MM.1S (cell line): ENCODE results near the gene LRPAP1.

ENCODE experiments used
- DNase-seq: peaks from one replicate; pipeline ENCODE4 v3.0.0-alpha.2; 2015
- H2AFZ ChIP-seq: fragments of 300-600 bp; sonication (generic); 2 replicates; pipeline ENCODE4 v1.6.0; 2016; ENCODE audit warnings: antibody characterized with exemption, low read length
- H3F3A ChIP-seq: fragments of 300-600 bp; sonication (generic); 2 replicates; pipeline ENCODE4 v1.6.1; 2016; ENCODE audit warnings: mild to moderate bottlenecking, antibody characterized with exemption, low read length, moderate library complexity, mixed read lengths; ENCODE audit not compliant: insufficient read depth
- H3K27ac ChIP-seq: fragments of 300-600 bp; sonication (generic); 2 replicates; pipeline ENCODE4 v1.5.1; 2016; ENCODE audit warnings: mild to moderate bottlenecking, low read length
- H3K27me3 ChIP-seq: fragments of 300-600 bp; sonication (generic); replicated peaks from 2 replicates; pipeline ENCODE4 v1.6.0; 2016; ENCODE audit warnings: low read length; ENCODE audit not compliant: insufficient read depth
- H3K36me3 ChIP-seq: fragments of 300-600 bp; sonication (generic); replicated peaks from 2 replicates; pipeline ENCODE4 v1.6.1; 2016; ENCODE audit warnings: mild to moderate bottlenecking, low read length, mixed read lengths; ENCODE audit not compliant: insufficient read depth
- H3K4me1 ChIP-seq: fragments of 300-600 bp; sonication (generic); 2 replicates; pipeline ENCODE4 v1.6.1; 2016; ENCODE audit warnings: low read length, mixed read lengths
- H3K4me2 ChIP-seq: fragments of 300-600 bp; sonication (generic); 2 replicates; pipeline ENCODE4 v1.6.0; 2016; ENCODE audit warnings: low read depth, low read length
- H3K4me3 ChIP-seq: fragments of 300-600 bp; sonication (generic); 2 replicates; pipeline ENCODE4 v1.5.1; 2016; ENCODE audit warnings: low read length, mixed read lengths
- H3K79me2 ChIP-seq: fragments of 300-600 bp; sonication (generic); 2 replicates; pipeline ENCODE4 v1.6.1; 2016; ENCODE audit warnings: mixed run types, low read length, mixed read lengths
- H3K9ac ChIP-seq: fragments of 300-600 bp; sonication (generic); 2 replicates; pipeline ENCODE4 v1.6.1; 2016; ENCODE audit warnings: low read length, mixed read lengths
- H3K9me2 ChIP-seq: fragments of 300-600 bp; sonication (generic); replicated peaks from 2 replicates; pipeline ENCODE4 v1.6.1; 2016; ENCODE audit warnings: mild to moderate bottlenecking, low read length, mixed read lengths; ENCODE audit not compliant: insufficient read depth
- H3K9me3 ChIP-seq: fragments of 300-600 bp; sonication (generic); replicated peaks from 2 replicates; pipeline ENCODE4 v1.6.1; 2016; ENCODE audit warnings: mild to moderate bottlenecking, low read length, mixed read lengths; ENCODE audit not compliant: insufficient read depth
- H4K20me1 ChIP-seq: fragments of 300-600 bp; sonication (generic); 2 replicates; pipeline ENCODE4 v1.6.1; 2016; ENCODE audit warnings: mild to moderate bottlenecking, low read length, moderate library complexity, mixed read lengths; ENCODE audit not compliant: insufficient read depth
- CTCF ChIP-seq: fragments of 300-600 bp; sonication (generic); IDR thresholded peaks from 2 replicates; pipeline ENCODE4 v1.5.1; 2016; ENCODE audit warnings: antibody characterized with exemption, low read length, mixed read lengths
- EZH2 ChIP-seq: fragments of 300-600 bp; sonication (generic); optimal IDR thresholded peaks from 2 replicates; pipeline ENCODE3; 2017; ENCODE audit warnings: low read depth, mild to moderate bottlenecking, antibody characterized with exemption, low read length, mixed read lengths
- EZH2phosphoT487 ChIP-seq: fragments of 300-600 bp; sonication (generic); IDR thresholded peaks from 2 replicates; pipeline ENCODE4 v1.6.1; 2018; ENCODE audit warnings: antibody characterized with exemption, low read length

LRPAP1 gene

GRCh38 chr4:3510481-3510880 lies 21.7 kb downstream of the LRPAP1 start:
- Histone ChIP-seq H3K4me1 (no peaks in the 10 kb centered on the region), H3K9me3 (no peaks in the 10 kb centered on the region), H2AFZ (no peak overlapping the region), H3K4me2 (no peak overlapping the region), H3F3A (no peaks in the 10 kb centered on the region), H3K36me3 (no peaks in the 10 kb centered on the region; the same call in none of the 2 replicates), H3K9ac (no peak overlapping the region), H3K9me2 (no peaks in the 10 kb centered on the region), H4K20me1 (no peaks in the 10 kb centered on the region), H3K27ac (no peak overlapping the region), H3K79me2 (no peaks in the 10 kb centered on the region), H3K27me3 (no peaks in the 10 kb centered on the region), H3K4me3 (no peak overlapping the region)
- TF ChIP-seq CTCF (no peak), EZH2 (no peak), EZH2phosphoT487 (no peak)
- no peak for DNase-seq

GRCh38 chr4:3508542-3508941 lies 23.7 kb downstream of the LRPAP1 start:
- Histone ChIP-seq H2AFZ (no peak overlapping the region), H3K9me3 (no peaks in the 10 kb centered on the region), H3K4me2 (no peak overlapping the region), H3K9ac (no peak overlapping the region), H3K36me3 (no peaks in the 10 kb centered on the region; the same call in none of the 2 replicates), H4K20me1 (no peaks in the 10 kb centered on the region), H3K4me1 (no peaks in the 10 kb centered on the region), H3K27me3 (no peaks in the 10 kb centered on the region), H3F3A (no peaks in the 10 kb centered on the region), H3K79me2 (no peaks in the 10 kb centered on the region), H3K27ac (no peak overlapping the region), H3K9me2 (no peaks in the 10 kb centered on the region), H3K4me3 (no peak overlapping the region)
- no peak for DNase-seq
- no peak for TF ChIP-seq CTCF
- no peak for TF ChIP-seq EZH2
- TF ChIP-seq EZH2phosphoT487, result no peak

- H3K79me2 ChIP-seq, result no peaks in the 10 kb centered on the region
- H3K9me3 ChIP-seq, result no peaks in the 10 kb centered on the region
These were observed 27.0 kb downstream of the LRPAP1 start for GRCh38 chr4:3505231-3505630.

More at GRCh38 chr4:3505231-3505630, 27.0 kb downstream of the LRPAP1 start:
- TF ChIP-seq EZH2 (no peak), EZH2phosphoT487 (no peak), CTCF (no peak)
- Histone ChIP-seq H3K9me2 (no peaks in the 10 kb centered on the region), H2AFZ (no peak overlapping the region), H3K27ac (no peak overlapping the region), H3F3A (no peaks in the 10 kb centered on the region), H3K4me3 (no peak overlapping the region), H4K20me1 (no peaks in the 10 kb centered on the region), H3K4me1 (no peaks in the 10 kb centered on the region), H3K36me3 (no peaks in the 10 kb centered on the region; the same call in none of the 2 replicates), H3K27me3 (no peaks in the 10 kb centered on the region), H3K9ac (no peak overlapping the region), H3K4me2 (no peak overlapping the region)
- no peak for DNase-seq
